OCI-LY1 (cell line): ENCODE data around the gene TBCD.
A peak's percentile ranks its signal among the peaks of the same experiment; 100 is the strongest.

Experiments
- CTCF ChIP-seq: fragments of 200-600 bp; sonication (generic), shearing (Covaris generic); IDR thresholded peaks from 2 replicates; pipeline ENCODE4 v1.5.1; 2017; ENCODE audit warnings: mild to moderate bottlenecking, antibody characterized with exemption, low read length, moderate library complexity, mixed read lengths
- EZH2 ChIP-seq: fragments of 200-600 bp; sonication (generic), shearing (Covaris generic); IDR thresholded peaks from 2 replicates; pipeline ENCODE4 v1.8.0; 2017; ENCODE audit warnings: borderline replicate concordance, mixed run types, mild to moderate bottlenecking, antibody characterized with exemption, low read length, moderate library complexity, mixed read lengths

GRCh38 chr17:82871056-82871775 is 119.4 kb downstream of the TBCD start:
- TF ChIP-seq CTCF (peak; percentile 64), EZH2 (no peak)
